ENCODE data around the gene UAP1. TPM values are rescaled to one million over a fixed set of nuclear protein-coding genes. Genes with fewer than 3 reads are reported as not detected.

The UAP1 gene
- 10 to 100 TPM; 42.0 to 53.8 (median 47.5) TPM for total RNA-seq
- polyA plus RNA-seq, result 10 to 100 TPM; 38.7 to 47.3 TPM

DNA sequence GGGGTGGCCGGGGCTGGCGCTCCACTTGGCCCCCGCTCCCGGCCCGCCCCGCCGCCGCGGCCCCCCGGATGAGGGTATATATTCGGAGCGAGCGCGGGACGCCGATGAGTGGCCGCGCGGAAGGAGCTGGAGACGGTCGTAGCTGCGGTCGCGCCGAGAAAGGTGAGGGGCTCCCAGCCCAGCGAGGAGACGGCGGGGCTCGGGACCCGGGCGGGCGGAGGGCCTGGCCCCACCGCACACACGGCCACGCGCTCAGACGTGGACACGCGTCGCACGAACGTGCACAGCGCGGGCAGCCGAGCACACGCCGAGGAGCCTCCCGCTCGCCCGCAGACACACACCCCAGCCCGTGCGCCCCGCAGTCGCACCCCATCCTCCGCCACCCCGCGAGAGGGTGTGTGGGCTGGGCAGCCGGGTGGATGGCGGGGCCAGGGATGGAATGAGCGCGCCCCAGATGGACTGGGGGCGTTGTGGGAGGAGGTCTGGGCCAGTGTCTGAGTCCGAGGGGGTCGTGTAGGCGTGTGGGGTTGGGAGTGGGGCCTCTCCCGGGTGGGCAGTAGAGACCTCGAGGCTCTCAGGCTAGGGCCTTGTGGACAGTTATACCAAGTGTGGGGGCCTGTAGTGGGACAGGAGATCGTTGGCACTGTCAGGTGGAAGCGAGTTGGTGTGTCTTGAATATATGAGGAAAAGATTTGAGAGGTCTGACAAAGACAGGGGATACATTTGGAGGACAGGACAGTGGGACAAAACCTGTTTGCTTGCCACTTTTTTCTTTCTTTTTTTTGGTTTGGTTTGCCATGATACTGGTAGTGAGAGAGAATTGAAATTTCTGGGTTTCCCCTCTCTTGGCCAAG is at the start of gene UAP1:
Gene UAP1 (plus strand): TSS at position 107 of the 854 bp plus-strand sequence. CDS start 4,347 bp downstream, outside the sequence.
- peak; percentile 30 to 53 (median 44) for ATAC-seq
- 0 to 1% methylated on average over 43 to 69 of the region's 69 CpGs for WGBS, 2 donors
- no peaks in the 10 kb centered on the region for H3K36me3 ChIP-seq
- DNase-seq, result peak in 2 of 6 donors; percentile 29 to 51
- peak within 1 kb of the TSS; percentile 62 to 90 (median 74) for H3K4me3 ChIP-seq
- H3K9me3 ChIP-seq, result no peaks in the 10 kb centered on the region
- H3K27me3 ChIP-seq, result no peaks in the 10 kb centered on the region
- no peak for FAIRE-seq
- intact Hi-C loops (cut with DNase I), result no loop called here
- peak within 1 kb of the TSS; percentile 95 to 98 (median 96) for H3K27ac ChIP-seq
- TF ChIP-seq CTCF (IDR thresholded peaks at IDR 0.05), result no peak
- H3K4me1 ChIP-seq, result peaks cover 12 to 29% (median 17%) of the 10 kb centered on the region in 3 donors

GRCh38 chr1:162527314-162527713 is 34.2 kb upstream of the UAP1 start:
- DNase-seq (no peak), ATAC-seq (no peak), FAIRE-seq (no peak)
- no peaks in the 10 kb centered on the region for H3K27me3 ChIP-seq
- no peak for TF ChIP-seq CTCF (IDR thresholded peaks at IDR 0.05)
- intact Hi-C loops (cut with DNase I), result no loop called here
- H3K4me3 ChIP-seq, result no peak overlapping the region
- peaks cover 0 to 24% (median 12%) of the 10 kb centered on the region in 3 donors for H3K36me3 ChIP-seq
- H3K4me1 ChIP-seq, result no peaks in the 10 kb centered on the region
- H3K27ac ChIP-seq, result no peak overlapping the region
- no peaks in the 10 kb centered on the region for H3K9me3 ChIP-seq

GRCh38 chr1:162530307-162530987 is 31.1 kb upstream of the UAP1 start:
- no peak for FAIRE-seq
- intact Hi-C loops (cut with DNase I), result no loop called here
- H3K27ac ChIP-seq, result no peak overlapping the region
- H3K27me3 ChIP-seq, result no peaks in the 10 kb centered on the region
- no peaks in the 10 kb centered on the region for H3K36me3 ChIP-seq
- no peak for TF ChIP-seq CTCF (IDR thresholded peaks at IDR 0.05)
- H3K9me3 ChIP-seq, result no peaks in the 10 kb centered on the region
- H3K4me1 ChIP-seq, result no peaks in the 10 kb centered on the region
- WGBS, 2 donors, result 85 to 89% methylated on average over 7 of the region's 7 CpGs
- no peak for DNase-seq
- ATAC-seq, result peak in 1 of 4 donors; percentile 24
- no peak overlapping the region for H3K4me3 ChIP-seq

GRCh38 chr1:162530988-162531319 is 30.6 kb upstream of the UAP1 start:
- no peak overlapping the region for H3K4me3 ChIP-seq
- no peak for DNase-seq
- ATAC-seq, result no peak
- no peak for TF ChIP-seq CTCF (IDR thresholded peaks at IDR 0.05)
- FAIRE-seq, result no peak
- H3K27ac ChIP-seq, result no peak overlapping the region
- H3K9me3 ChIP-seq, result no peaks in the 10 kb centered on the region
- 93 to 100% methylated on average over 1 of the region's 1 CpG for WGBS, 2 donors
- H3K4me1 ChIP-seq, result no peaks in the 10 kb centered on the region
- intact Hi-C loops (cut with DNase I), result no loop called here
- H3K27me3 ChIP-seq, result no peaks in the 10 kb centered on the region
- H3K36me3 ChIP-seq, result no peaks in the 10 kb centered on the region
